ENCODE measurements around the gene TCIRG1. TPM values are rescaled to one million over a fixed set of nuclear protein-coding genes. Genes with fewer than 3 reads are reported as not detected.
A peak's percentile ranks its signal among the peaks of the same experiment; 100 is the strongest.

Gene TCIRG1
- total and polyA plus RNA-seq, 2 of the 13 experiments (the other 11 are each of a cell fraction or from before 2014, with no cell fraction given): 48.0 to 69.6 TPM

DNA sequence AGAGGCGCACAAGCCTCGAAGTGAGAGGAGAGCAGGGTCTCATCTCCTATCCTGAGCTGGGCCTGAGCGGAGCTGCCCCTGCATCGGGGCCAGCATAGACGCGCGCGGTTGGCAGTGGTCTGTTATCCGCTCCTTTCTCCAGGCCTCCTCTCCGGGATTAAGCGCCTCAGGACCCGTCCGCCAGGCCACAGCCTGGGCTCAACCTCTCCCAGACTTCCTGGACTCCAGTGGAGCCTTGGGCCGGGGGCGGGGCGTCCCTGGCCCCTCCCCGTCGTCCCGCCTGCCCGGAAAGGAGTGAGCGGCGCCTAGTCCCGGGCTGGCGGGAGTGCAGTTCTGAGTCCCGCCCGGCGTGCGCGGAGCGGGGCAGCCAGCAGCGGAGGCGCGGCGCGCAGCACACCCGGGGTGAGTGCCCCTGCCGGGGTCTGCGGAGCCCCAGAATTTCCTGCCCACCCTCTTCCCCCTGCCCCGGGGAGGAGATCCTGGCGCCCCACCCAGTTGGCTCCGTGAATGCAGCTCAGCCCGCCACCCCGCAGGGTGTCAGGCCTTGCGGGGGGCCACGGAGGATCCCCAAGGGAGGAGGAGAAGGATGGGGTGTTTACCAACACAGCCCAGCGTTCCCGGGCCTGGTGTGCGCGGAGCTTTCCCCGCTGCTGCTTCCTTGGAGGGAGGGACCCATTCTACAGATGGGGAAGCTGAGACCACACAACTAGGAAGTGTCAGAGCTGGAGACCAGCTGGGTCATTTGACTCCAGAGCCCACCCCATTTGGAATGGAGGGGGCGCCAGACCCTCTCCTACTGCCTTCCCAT, at the start of gene TCIRG1 (continued):
- TF ChIP-seq, protein P1, sequence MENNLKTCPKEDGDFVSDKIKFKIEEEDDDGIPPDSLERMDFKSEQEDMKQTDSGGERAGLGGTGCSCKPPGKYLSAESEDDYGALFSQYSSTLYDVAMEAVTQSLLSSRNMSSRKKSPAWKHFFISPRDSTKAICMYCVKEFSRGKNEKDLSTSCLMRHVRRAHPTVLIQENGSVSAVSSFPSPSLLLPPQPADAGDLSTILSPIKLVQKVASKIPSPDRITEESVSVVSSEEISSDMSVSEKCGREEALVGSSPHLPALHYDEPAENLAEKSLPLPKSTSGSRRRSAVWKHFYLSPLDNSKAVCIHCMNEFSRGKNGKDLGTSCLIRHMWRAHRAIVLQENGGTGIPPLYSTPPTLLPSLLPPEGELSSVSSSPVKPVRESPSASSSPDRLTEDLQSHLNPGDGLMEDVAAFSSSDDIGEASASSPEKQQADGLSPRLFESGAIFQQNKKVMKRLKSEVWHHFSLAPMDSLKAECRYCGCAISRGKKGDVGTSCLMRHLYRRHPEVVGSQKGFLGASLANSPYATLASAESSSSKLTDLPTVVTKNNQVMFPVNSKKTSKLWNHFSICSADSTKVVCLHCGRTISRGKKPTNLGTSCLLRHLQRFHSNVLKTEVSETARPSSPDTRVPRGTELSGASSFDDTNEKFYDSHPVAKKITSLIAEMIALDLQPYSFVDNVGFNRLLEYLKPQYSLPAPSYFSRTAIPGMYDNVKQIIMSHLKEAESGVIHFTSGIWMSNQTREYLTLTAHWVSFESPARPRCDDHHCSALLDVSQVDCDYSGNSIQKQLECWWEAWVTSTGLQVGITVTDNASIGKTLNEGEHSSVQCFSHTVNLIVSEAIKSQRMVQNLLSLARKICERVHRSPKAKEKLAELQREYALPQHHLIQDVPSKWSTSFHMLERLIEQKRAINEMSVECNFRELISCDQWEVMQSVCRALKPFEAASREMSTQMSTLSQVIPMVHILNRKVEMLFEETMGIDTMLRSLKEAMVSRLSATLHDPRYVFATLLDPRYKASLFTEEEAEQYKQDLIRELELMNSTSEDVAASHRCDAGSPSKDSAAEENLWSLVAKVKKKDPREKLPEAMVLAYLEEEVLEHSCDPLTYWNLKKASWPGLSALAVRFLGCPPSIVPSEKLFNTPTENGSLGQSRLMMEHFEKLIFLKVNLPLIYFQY (CRISPR knock-in tag; IDR thresholded peaks at IDR 0.05; ENCODE audit: borderline replicate concordance): peak; percentile 4; the same call in 1 of the 2 replicates
- TF ChIP-seq, protein P2, sequence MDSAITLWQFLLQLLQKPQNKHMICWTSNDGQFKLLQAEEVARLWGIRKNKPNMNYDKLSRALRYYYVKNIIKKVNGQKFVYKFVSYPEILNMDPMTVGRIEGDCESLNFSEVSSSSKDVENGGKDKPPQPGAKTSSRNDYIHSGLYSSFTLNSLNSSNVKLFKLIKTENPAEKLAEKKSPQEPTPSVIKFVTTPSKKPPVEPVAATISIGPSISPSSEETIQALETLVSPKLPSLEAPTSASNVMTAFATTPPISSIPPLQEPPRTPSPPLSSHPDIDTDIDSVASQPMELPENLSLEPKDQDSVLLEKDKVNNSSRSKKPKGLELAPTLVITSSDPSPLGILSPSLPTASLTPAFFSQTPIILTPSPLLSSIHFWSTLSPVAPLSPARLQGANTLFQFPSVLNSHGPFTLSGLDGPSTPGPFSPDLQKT (CRISPR knock-in tag; IDR thresholded peaks at IDR 0.05; ENCODE audit: borderline replicate concordance): no peak
- TF ChIP-seq RFX5 (IDR thresholded peaks at IDR 0.05; ENCODE audit: low read depth, low read length) (no peak), MEIS2 (CRISPR knock-in tag; IDR thresholded peaks at IDR 0.05) (no peak), ZNF143 (CRISPR knock-in tag; IDR thresholded peaks at IDR 0.05) (no peak), ZNF335 (CRISPR knock-in tag; IDR thresholded peaks at IDR 0.05) (no peak), ZNF691 (CRISPR knock-in tag; IDR thresholded peaks at IDR 0.05; ENCODE audit: borderline replicate concordance, low read depth) (no peak; the same call in 1 of the 2 replicates), FOXA3 (CRISPR knock-in tag; IDR thresholded peaks at IDR 0.05) (no peak)
- TF ChIP-seq, protein P3, sequence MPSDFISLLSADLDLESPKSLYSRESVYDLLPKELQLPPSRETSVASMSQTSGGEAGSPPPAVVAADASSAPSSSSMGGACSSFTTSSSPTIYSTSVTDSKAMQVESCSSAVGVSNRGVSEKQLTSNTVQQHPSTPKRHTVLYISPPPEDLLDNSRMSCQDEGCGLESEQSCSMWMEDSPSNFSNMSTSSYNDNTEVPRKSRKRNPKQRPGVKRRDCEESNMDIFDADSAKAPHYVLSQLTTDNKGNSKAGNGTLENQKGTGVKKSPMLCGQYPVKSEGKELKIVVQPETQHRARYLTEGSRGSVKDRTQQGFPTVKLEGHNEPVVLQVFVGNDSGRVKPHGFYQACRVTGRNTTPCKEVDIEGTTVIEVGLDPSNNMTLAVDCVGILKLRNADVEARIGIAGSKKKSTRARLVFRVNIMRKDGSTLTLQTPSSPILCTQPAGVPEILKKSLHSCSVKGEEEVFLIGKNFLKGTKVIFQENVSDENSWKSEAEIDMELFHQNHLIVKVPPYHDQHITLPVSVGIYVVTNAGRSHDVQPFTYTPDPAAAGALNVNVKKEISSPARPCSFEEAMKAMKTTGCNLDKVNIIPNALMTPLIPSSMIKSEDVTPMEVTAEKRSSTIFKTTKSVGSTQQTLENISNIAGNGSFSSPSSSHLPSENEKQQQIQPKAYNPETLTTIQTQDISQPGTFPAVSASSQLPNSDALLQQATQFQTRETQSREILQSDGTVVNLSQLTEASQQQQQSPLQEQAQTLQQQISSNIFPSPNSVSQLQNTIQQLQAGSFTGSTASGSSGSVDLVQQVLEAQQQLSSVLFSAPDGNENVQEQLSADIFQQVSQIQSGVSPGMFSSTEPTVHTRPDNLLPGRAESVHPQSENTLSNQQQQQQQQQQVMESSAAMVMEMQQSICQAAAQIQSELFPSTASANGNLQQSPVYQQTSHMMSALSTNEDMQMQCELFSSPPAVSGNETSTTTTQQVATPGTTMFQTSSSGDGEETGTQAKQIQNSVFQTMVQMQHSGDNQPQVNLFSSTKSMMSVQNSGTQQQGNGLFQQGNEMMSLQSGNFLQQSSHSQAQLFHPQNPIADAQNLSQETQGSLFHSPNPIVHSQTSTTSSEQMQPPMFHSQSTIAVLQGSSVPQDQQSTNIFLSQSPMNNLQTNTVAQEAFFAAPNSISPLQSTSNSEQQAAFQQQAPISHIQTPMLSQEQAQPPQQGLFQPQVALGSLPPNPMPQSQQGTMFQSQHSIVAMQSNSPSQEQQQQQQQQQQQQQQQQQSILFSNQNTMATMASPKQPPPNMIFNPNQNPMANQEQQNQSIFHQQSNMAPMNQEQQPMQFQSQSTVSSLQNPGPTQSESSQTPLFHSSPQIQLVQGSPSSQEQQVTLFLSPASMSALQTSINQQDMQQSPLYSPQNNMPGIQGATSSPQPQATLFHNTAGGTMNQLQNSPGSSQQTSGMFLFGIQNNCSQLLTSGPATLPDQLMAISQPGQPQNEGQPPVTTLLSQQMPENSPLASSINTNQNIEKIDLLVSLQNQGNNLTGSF (CRISPR knock-in tag; IDR thresholded peaks at IDR 0.05): no peak
- TF ChIP-seq, protein P4, sequence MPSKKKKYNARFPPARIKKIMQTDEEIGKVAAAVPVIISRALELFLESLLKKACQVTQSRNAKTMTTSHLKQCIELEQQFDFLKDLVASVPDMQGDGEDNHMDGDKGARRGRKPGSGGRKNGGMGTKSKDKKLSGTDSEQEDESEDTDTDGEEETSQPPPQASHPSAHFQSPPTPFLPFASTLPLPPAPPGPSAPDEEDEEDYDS (CRISPR knock-in tag; IDR thresholded peaks at IDR 0.05): peak; percentile 80

Data from HepG2 (cell line).